GM18868 (cell line): ENCODE results near the gene HBG2.
"Not testable (repeated sequence)": the region's sequence is repeated elsewhere in the genome, so short reads cannot be mapped to it uniquely, and the experiment has no call there.

Experiments
- ATAC-seq: cut with Tn5 transposase; IDR thresholded peaks from one replicate; pipeline ENCODE4 v1.9.1; 2021; ENCODE audit warnings: mild to moderate bottlenecking, moderate library complexity; ENCODE audit not compliant: unreplicated experiment

Gene HBG2

DNA sequence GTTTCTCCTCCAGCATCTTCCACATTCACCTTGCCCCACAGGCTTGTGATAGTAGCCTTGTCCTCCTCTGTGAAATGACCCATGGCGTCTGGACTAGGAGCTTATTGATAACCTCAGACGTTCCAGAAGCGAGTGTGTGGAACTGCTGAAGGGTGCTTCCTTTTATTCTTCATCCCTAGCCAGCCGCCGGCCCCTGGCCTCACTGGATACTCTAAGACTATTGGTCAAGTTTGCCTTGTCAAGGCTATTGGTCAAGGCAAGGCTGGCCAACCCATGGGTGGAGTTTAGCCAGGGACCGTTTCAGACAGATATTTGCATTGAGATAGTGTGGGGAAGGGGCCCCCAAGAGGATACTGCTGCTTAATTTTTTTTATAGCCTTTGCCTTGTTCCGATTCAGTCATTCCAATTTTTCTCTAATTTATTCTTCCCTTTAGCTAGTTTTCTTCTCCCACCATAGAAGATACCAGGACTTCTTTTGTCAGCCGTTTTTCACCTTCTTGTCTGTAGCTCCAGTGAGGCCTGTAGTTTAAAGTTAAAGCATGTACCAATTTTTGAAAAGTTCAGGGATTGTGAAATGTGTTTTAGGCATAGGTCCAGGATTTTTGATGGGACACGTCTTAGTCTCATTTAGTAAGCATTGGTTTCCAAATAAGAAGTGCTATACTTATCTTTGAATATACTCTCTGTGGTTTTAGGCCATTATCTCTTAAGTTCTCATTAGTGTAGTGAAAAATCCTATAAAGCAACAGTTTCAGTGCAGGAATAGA lies at the start of gene HBG2:
Gene HBG2, minus strand, starts transcription at position 136 of the 768 bp plus-strand sequence. Its CDS starts 53 bp downstream, at position 83.
- not testable (repeated sequence) for ATAC-seq

DNA sequence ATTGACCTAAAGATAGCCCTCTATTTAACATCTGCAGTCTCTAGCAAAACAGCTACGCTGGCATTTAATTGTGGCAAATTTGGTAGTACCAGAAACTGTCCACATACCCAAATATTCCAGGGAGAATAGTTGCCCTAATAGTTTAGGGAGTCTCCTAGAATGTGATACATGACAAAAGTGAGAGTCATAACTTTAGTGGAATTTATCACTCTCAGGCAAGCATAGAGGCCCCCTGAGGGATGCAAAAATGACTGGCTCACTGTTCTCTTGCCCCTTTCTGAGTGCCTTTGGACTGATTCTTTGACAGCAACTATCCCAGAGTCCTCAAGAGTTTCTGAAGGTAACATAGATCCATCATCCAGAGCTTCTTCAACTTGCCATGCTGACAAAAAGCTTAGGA lies 49.5 kb upstream of the HBG2 start:
- ATAC-seq: no peak

DNA sequence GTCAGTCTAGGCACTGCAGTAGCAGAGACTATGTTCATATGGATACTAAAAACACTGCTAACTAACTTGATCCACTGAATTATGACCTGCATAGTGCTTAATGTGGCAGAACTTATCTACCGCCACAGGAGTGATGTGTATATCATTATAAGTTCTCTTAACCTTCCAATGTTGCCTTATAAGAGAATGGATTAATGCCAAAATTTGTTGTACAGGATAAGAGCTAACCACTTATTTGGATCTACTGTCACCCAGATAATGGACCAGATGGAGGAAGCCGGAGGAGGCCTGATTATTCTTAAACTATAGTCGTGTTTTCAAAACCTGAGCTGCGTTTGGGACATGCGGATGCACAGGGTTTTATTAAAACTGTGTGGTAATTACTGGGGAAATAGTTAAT lies 49.0 kb upstream of the HBG2 start:
- no peak for ATAC-seq

DNA sequence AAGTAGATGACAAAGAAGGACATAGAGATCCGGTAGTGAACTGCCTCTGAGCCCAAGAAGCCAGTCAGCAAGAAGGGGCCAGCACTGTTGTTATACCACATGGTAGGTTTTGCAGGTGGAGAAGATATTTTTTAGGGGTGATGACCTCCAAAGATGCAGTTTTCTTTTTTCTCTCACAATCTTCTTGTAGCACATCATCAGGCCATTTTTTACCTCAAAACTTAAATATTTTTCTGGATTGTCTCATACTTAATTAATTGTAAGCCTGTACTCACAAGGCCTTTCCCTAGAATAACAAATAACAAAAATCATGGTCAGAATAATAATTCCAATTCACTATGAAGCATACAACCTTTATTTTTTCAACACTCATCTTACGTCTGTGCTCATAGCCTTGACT lies 47.3 kb upstream of the HBG2 start, which contains the start of gene OR51B4:
Gene OR51B4, minus strand, starts transcription at position 101 of the 400 bp plus-strand sequence. Its CDS starts 0 bp downstream, at position 101.
- ATAC-seq: no peak

DNA sequence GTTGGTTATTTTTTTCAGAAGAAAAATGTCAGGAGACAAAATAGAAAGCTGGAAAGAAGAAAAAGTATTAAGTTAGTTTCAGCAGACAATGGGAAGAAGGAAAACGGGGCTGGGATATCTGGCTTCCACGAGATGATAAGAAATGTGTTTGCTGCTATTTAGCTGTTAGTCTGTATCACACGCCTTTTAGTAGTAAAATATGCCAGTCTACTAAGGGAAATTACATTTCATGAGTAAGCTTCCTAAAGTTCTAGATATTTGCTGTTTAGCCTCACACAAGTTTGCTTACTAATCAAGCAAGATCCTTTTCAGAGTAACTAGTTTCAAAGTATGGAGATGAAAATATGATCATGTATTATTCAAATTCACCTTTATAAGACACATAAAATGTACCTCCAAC lies 45.7 kb upstream of the HBG2 start:
- ATAC-seq: no peak

DNA sequence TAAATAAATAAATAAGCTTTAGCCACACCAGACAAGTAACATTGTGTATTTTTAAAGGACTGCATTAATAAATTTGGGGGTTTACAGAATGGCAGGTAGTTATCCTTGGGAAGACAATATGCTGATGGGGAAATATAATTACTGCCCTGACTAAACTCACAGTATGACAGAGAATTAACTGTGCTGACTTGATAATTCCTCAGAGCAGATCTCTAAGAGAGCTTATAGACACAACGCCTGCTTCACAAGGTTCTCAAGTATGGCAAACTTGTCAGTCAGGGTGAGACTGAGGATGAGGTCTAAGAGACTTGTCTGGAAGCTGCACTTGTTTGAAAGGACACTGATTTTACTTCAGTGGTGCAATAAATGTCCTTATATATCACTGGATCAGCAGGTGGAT lies 43.9 kb upstream of the HBG2 start:
- no peak for ATAC-seq

DNA sequence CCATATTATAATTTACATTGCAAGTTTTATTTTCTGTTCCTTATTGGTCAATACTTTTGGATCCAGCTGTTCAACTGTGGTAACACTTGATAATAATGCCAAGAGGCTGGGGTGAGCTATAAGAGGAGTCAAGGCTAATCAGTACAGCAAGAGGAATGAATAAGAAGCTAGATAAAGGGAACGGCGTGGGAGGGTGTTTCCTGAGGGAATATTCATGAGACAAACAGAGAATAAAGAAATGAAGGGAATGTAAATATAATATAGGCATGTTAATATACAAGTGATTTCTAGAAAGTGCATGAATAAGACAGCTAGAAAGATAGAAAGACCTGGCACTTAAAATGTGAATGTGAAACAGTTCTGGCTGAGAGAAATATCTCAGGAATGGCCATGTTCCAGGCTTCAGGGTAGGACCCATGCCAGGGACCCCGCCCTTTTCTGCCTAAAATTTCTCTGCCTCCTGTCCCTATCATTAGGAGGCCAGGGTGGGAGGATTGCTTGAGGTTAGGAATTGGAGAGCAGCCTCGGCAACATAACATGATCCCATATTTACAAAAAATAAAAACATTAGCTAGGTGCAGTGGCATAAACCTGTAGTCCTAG lies 43.2 kb upstream of the HBG2 start:
- ATAC-seq: no peak

DNA sequence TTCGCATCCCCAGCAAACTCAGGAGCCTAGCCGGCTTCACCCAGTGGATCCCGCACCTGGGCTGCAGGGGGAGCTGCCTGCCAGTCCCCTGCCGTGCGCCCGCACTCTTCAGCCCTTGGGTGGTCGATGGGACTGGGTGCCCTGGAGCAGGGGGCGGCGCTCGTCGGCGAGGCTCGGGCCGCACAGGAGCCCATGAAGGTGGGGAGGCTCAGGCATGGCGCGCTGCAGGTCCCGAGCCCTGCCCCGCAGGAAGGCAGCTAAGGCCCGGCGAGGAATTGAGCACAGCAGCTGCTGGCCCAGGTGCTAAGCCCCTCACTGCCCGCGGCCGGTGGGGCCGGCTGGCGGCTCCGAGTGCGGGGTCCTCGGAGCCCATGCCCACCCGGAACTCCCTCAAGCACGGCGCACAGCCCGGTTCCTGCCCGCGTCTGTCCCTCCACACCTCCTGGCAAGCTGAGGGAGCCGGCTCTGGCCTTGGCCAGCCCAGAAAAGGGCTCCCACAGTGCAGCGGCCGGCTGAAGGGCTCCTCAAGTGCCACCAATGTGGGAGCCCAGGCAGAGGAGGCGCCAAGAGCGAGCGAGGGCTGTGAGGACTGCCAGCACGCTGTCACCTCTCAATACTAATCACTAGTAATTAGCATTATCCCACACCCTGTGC lies 39.9 kb upstream of the HBG2 start:
- not testable (repeated sequence) for ATAC-seq

DNA sequence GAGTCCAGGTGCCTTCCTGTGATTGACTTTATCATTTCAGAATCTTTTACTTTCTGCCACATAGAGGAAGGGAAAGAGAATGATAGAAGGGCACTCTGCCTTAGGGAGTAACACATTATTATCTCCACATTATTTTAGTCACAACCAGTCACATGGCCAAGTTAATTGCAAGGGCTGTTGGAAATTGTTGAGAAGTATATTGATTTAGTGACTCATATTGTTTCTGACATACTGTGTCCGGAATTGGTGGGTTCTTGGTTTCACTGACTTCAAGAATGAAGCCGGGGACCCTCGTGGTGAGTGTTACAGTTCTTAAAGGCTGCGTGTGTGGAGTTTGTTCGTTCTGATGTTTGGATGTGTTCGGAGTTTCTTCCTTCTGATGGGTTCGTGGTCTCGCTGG lies 38.4 kb upstream of the HBG2 start:
- no peak for ATAC-seq

DNA sequence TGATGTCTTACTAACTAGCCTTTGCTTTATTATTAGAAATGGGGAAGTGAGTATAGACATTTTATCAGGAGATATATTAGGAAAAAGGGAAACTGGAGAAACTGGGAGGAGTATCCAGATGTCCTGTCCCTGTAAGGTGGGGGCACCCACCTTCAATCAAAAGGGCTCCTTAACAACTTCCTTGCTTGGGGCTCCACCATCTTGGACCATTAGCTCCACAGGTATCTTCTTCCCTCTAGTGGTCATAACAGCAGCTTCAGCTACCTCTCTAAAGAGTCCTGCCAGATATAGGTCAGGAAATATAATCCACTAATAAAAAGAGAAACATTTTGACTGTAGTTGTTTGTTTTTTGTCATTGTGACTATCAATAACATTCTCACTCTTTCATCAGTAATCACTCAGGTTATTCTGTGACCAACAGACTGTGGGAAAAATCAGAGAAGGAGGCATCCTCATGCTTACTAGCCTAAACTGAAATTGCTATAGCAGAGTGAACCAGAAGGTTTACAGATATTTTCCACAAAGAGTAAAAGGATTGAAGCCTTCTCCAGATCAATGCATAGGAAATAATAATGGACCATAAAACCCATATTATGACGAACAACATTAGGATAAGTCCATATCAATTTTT lies 36.7 kb upstream of the HBG2 start:
- ATAC-seq: peak; percentile 96

DNA sequence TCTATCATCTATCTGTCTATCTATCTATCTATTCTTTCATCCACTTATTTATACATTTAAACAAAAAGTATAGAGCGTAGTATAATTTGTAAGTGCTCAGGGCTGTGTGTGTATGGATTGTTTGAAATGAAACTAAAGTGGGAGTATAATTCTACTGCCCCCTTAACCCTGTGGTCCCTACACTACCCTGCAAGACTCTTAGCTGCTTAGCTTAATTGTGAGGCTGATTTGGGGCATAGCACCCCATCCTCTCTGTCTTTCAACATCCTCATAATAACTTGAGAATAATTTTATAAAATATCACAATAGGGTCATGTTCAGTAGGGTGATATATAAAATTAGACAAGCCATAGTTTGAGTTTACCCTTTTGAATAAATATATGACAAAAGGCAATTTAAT lies 35.5 kb upstream of the HBG2 start:
- no peak for ATAC-seq

DNA sequence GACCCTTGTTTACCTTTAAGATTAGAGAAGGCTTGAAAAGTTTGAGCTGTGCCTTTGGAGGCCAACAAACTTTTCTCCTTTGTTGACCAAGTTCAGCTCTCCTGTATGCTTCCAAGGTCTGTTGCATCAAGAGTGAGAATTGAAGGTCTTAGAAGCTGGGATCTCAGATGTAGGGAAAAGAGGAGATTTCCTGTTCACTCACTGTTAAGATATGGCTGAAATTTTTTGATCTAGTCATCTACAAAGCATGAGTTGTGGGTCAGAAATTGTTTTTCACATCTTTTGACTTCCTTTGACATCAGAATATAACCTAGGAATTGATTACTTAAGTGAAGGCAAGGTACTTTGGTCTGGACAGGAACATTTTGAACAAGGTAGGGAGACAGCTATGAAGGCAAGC lies 35.1 kb upstream of the HBG2 start:
- no peak for ATAC-seq

DNA sequence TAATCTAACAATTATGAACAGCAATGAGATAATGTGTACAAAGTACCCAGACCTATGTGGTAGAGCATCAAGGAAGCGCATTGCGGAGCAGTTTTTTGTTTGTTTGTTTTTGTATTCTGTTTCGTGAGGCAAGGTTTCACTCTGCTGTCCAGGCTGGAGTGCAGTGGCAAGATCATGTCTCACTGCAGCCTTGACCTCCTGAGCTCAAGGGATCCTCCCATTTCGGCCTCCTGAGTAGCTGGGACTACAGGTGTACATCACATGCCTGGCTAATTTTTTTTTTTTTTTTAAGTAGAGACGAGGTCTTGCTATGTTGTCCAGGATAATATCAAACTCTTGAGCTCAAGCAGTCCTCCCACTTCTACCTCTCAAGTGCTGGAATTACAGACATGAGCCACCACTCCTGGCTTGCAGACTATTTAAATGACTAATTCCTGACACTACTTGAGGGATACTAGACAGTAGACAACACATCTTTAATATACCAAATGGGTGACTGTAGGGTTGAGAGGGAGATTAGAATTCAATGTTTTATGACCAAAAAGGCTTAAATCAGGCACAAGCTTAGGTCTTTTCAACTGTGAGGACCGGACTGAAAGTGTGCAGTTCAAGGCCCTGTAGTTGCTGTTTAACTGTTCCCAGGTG lies 34.4 kb upstream of the HBG2 start:
- ATAC-seq: no peak

DNA sequence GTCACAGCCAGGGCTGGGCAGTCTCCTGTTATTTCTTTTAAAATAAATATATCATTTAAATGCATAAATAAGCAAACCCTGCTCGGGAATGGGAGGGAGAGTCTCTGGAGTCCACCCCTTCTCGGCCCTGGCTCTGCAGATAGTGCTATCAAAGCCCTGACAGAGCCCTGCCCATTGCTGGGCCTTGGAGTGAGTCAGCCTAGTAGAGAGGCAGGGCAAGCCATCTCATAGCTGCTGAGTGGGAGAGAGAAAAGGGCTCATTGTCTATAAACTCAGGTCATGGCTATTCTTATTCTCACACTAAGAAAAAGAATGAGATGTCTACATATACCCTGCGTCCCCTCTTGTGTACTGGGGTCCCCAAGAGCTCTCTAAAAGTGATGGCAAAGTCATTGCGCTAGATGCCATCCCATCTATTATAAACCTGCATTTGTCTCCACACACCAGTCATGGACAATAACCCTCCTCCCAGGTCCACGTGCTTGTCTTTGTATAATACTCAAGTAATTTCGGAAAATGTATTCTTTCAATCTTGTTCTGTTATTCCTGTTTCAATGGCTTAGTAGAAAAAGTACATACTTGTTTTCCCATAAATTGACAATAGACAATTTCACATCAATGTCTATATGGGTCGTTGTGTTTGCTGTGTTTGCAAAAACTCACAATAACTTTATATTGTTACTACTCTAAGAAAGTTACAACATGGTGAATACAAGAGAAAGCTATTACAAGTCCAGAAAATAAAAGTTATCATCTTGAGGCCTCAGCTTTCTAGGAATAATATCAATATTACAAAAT lies 33.7 kb upstream of the HBG2 start:
- ATAC-seq: no peak

DNA sequence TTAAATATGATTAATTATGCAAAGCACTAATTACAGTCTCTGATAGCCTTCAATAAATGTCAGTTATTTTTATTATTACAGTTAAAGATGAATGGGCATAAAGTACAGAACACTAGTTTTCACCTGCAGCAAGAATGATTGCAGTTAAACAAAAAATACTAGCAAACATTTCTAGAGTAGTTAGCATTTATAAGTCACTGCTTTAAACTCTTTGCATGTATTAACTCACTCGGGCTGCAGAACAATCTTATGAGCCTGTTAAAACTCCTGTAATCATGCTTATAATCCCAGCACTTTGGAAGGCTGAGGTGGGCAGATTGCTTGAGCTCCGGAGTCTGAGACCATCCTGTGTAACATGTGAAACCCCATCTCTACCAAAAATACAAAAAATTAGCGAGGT lies 32.3 kb upstream of the HBG2 start:
- ATAC-seq: no peak

DNA sequence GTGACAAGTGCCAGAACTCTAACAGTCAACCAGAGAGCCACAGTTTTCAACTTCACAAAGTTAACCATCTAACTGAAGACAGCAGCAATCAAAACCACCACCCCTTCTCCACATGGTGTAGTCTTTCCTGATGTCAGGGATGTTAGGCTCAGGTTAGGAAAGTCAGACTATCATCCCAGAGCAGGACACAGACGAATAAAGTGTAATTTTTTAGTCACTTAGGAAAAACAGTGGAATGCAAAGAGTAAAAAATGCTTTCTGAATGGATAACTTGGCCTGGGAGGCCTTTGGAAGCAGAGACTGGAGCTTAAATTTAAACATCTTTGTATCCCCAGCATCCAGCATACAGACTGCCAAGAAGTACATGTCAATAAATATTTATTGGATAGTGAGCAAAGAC lies 31.8 kb upstream of the HBG2 start:
- ATAC-seq: no peak

DNA sequence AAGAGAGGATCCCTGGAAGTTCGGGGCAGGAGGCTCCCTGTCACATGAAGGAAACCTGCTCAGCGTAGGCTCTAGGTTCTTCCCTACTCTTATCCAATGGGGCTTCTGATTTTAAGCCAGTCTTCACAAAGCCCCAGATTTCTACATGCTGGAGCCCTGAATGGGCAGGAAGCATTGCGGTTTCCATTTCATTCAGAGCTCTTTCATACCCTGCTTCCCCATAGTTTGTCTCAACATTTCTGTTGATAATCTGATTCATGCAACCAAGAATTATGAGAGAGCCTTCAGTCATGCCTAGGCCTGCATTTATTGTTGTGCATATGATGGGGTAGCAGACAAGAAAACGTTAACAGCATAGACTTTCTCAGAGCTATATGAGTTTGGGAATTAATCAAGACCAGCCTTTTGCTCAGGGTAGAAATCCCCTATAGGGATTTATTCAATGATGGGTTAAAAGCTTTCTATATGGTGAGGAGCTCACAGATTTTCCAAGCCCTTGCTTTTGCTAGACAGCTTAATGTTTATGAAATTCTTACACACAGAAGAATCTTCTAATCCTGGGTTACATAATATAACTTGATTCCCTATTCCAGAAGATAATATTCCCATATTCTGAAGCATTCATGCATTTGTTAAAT lies 31.2 kb upstream of the HBG2 start:
- ATAC-seq: no peak

DNA sequence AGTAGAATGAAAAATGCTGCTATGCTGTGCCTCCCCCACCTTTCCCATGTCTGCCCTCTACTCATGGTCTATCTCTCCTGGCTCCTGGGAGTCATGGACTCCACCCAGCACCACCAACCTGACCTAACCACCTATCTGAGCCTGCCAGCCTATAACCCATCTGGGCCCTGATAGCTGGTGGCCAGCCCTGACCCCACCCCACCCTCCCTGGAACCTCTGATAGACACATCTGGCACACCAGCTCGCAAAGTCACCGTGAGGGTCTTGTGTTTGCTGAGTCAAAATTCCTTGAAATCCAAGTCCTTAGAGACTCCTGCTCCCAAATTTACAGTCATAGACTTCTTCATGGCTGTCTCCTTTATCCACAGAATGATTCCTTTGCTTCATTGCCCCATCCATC lies 30.1 kb upstream of the HBG2 start:
- ATAC-seq: no peak

DNA sequence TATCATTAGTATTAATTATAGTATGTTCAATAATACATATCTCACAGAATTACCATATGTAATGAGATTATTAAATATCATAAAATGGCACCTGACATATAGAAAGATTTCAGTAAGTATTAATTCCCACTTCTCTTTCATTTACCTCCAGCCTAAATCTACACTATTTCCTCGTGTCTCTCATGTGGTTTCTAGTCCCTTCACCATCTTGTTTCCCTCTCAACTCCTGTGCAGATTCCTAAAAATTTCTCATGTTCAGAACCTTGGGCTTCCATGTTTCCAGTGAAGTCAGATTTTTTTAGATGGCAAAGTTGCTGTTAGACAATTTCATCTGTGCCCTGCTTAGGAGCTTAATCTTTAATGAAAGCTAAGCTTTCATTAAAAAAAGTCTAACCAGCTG lies 29.3 kb upstream of the HBG2 start:
- no peak for ATAC-seq

DNA sequence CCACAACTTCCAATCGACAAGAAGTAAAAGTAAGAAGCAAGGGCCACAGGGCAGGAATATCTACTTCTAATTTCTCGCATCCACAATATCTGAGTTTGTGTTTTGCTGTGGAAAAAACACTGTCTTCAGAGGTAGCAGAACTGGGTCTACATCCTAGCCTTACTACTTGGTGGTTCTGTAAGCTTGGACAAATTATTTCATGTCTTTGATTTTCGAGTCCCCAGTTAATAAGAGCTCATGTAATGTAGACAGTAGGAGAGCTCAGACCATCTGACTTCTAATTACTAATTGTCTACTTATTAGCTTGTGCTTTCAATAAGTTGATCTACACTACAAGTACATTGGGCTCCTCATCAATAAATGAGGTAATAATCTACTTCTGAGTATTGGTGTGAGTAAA lies 28.5 kb upstream of the HBG2 start:
- no peak for ATAC-seq
